ENCODE results near the gene GRIA1. TPM values are rescaled to one million over a fixed set of nuclear protein-coding genes. Genes with fewer than 3 reads are reported as not detected.

GRIA1 gene
- total and polyA plus RNA-seq, 10 of the 15 experiments (the other 5 are each of a cell fraction or from before 2014, with no cell fraction given), result 0.04 to 0.18 (median 0.04) TPM; not detected in 7

DNA sequence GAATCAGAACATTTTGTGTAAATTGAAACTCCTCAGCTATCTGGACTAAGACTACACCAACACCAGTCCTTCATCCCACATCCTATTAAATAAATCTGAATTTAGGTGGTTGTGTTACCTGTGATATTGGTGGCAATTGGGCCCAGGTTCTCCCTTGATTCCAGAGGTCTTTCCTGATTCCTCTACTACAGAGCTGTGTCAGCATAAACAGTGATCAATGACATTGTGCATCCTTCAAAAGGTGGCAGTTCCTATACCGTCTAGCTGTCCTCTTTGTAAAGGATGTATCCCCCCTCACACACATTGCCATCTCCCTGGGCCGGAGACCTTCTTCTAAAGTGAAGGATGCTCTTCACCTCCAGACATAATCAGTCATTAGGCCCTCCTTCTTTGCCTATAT lies 309.0 kb downstream of the GRIA1 start:
- FAIRE-seq (no peak), DNase-seq (ENCODE audit: low read depth, low spot score) (no peak), ATAC-seq (no peak)
- CTCF ChIA-PET, result interaction anchor here (1.2 kb wide), 1 partner anchor 21 kb away, joined by 3 read pairs; no protein-coding TSS in a partner anchor
- Histone ChIP-seq H3K27ac (ENCODE audit: control insufficient read depth, insufficient read depth) (no peak overlapping the region), H3K9ac (ENCODE audit: control insufficient read depth, insufficient read depth, low read length) (no peak overlapping the region), H3K4me1 (ENCODE audit: control insufficient read depth, insufficient read depth, low read length) (no peaks in the 10 kb centered on the region), H3K4me3 (no peak overlapping the region), H3K4me2 (ENCODE audit: control insufficient read depth, insufficient read depth) (no peak overlapping the region), H4K20me1 (ENCODE audit: control insufficient read depth, insufficient read depth) (no peaks in the 10 kb centered on the region), H3K79me2 (ENCODE audit: control insufficient read depth, insufficient read depth, low read length) (no peaks in the 10 kb centered on the region), H3K27me3 (replicated peaks in 1 of 2; ENCODE audit: control insufficient read depth in 2 of 2, insufficient read depth in 2 of 2, low read length in 1 of 2) (no peaks in the 10 kb centered on the region), H3K9me3 (replicated peaks; ENCODE audit: control insufficient read depth, insufficient read depth, low read length) (no peaks in the 10 kb centered on the region; the same call in 2 of the 3 replicates), H2AFZ (ENCODE audit: control insufficient read depth, low read depth, low read length) (no peak overlapping the region), H3K36me3 (ENCODE audit: control insufficient read depth in 2 of 2, insufficient read depth in 2 of 2, low read length in 1 of 2) (no peaks in the 10 kb centered on the region)
- SMC1A ChIA-PET (ENCODE audit: uncharacterized antibody, unreplicated experiment), result no interaction called here
- POLR2A ChIA-PET, result no interaction called here
- RAD21 ChIA-PET (ENCODE audit: unreplicated experiment), result no interaction called here
- in situ Hi-C loops (cut with MboI), result no loop called here
- 31% methylated on average over 2 of the region's 2 CpGs for WGBS (ENCODE audit: insufficient coverage, insufficient replicate concordance, low lambda C conversion rate, missing lambda C conversion rate)
- BruUV-seq (replicated peaks), result no TSS peak
- intact Hi-C loops (cut with micrococcal nuclease; ENCODE audit: unreplicated experiment), result no loop called here
- TF ChIP-seq PAX5 (IDR thresholded peaks at IDR 0.05; ENCODE audit: borderline replicate concordance, low read depth, low read length) (no peak), BMI1 (IDR thresholded peaks at IDR 0.05; ENCODE audit: borderline replicate concordance) (no peak), TCF12 (IDR thresholded peaks at IDR 0.05; ENCODE audit: low read depth, low read length) (no peak), FOS (IDR thresholded peaks at IDR 0.05; ENCODE audit: borderline replicate concordance, extremely low read depth, insufficient read length) (no peak), RAD51 (IDR thresholded peaks at IDR 0.05) (no peak), HDAC2 (IDR thresholded peaks at IDR 0.05) (no peak), TCF3 (IDR thresholded peaks at IDR 0.05; ENCODE audit: borderline replicate concordance, insufficient read depth, low read depth, low read length) (no peak), CREB1 (IDR thresholded peaks at IDR 0.05; ENCODE audit: low read depth) (no peak), ZNF217 (IDR thresholded peaks at IDR 0.05) (no peak)
- TF ChIP-seq, protein P1, sequence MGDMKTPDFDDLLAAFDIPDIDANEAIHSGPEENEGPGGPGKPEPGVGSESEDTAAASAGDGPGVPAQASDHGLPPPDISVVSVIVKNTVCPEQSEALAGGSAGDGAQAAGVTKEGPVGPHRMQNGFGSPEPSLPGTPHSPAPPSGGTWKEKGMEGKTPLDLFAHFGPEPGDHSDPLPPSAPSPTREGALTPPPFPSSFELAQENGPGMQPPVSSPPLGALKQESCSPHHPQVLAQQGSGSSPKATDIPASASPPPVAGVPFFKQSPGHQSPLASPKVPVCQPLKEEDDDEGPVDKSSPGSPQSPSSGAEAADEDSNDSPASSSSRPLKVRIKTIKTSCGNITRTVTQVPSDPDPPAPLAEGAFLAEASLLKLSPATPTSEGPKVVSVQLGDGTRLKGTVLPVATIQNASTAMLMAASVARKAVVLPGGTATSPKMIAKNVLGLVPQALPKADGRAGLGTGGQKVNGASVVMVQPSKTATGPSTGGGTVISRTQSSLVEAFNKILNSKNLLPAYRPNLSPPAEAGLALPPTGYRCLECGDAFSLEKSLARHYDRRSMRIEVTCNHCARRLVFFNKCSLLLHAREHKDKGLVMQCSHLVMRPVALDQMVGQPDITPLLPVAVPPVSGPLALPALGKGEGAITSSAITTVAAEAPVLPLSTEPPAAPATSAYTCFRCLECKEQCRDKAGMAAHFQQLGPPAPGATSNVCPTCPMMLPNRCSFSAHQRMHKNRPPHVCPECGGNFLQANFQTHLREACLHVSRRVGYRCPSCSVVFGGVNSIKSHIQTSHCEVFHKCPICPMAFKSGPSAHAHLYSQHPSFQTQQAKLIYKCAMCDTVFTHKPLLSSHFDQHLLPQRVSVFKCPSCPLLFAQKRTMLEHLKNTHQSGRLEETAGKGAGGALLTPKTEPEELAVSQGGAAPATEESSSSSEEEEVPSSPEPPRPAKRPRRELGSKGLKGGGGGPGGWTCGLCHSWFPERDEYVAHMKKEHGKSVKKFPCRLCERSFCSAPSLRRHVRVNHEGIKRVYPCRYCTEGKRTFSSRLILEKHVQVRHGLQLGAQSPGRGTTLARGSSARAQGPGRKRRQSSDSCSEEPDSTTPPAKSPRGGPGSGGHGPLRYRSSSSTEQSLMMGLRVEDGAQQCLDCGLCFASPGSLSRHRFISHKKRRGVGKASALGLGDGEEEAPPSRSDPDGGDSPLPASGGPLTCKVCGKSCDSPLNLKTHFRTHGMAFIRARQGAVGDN (IDR thresholded peaks at IDR 0.05), result no peak
- TF ChIP-seq, protein P2, sequence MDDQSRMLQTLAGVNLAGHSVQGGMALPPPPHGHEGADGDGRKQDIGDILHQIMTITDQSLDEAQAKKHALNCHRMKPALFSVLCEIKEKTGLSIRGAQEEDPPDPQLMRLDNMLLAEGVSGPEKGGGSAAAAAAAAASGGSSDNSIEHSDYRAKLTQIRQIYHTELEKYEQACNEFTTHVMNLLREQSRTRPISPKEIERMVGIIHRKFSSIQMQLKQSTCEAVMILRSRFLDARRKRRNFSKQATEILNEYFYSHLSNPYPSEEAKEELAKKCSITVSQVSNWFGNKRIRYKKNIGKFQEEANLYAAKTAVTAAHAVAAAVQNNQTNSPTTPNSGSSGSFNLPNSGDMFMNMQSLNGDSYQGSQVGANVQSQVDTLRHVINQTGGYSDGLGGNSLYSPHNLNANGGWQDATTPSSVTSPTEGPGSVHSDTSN (IDR thresholded peaks at IDR 0.05; ENCODE audit: insufficient replicate concordance, low read depth, low read length), result no peak
- TF ChIP-seq, protein P3, sequence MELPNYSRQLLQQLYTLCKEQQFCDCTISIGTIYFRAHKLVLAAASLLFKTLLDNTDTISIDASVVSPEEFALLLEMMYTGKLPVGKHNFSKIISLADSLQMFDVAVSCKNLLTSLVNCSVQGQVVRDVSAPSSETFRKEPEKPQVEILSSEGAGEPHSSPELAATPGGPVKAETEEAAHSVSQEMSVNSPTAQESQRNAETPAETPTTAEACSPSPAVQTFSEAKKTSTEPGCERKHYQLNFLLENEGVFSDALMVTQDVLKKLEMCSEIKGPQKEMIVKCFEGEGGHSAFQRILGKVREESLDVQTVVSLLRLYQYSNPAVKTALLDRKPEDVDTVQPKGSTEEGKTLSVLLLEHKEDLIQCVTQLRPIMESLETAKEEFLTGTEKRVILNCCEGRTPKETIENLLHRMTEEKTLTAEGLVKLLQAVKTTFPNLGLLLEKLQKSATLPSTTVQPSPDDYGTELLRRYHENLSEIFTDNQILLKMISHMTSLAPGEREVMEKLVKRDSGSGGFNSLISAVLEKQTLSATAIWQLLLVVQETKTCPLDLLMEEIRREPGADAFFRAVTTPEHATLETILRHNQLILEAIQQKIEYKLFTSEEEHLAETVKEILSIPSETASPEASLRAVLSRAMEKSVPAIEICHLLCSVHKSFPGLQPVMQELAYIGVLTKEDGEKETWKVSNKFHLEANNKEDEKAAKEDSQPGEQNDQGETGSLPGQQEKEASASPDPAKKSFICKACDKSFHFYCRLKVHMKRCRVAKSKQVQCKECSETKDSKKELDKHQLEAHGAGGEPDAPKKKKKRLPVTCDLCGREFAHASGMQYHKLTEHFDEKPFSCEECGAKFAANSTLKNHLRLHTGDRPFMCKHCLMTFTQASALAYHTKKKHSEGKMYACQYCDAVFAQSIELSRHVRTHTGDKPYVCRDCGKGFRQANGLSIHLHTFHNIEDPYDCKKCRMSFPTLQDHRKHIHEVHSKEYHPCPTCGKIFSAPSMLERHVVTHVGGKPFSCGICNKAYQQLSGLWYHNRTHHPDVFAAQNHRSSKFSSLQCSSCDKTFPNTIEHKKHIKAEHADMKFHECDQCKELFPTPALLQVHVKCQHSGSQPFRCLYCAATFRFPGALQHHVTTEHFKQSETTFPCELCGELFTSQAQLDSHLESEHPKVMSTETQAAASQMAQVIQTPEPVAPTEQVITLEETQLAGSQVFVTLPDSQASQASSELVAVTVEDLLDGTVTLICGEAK (IDR thresholded peaks at IDR 0.05; ENCODE audit: borderline replicate concordance), result no peak

Measured in GM12878 (cell line).